Hepatocyte (in vitro differentiated cells): ENCODE data around the gene KRTAP19-8. TPM values are rescaled to one million over a fixed set of nuclear protein-coding genes. Genes with fewer than 3 reads are reported as not detected.

Source experiments
- DNase-seq: peaks from one replicate; pipeline ENCODE4 v3.0.0-alpha.2; 2016; ENCODE audit warnings: low spot score
- H2AFZ ChIP-seq: fragments of 200-600 bp; sonication (generic); 2 replicates; pipeline ENCODE4 v1.6.0; 2016; ENCODE audit warnings: antibody characterized with exemption, mild to moderate bottlenecking
- H3K27ac ChIP-seq: fragments of 200-600 bp; sonication (generic); 2 replicates; pipeline ENCODE4 v1.5.1; 2016; ENCODE audit warnings: mild to moderate bottlenecking
- H3K27me3 ChIP-seq: fragments of 200-600 bp; sonication (generic); 2 replicates; pipeline ENCODE4 v1.6.1; 2016
- H3K36me3 ChIP-seq: fragments of 200-600 bp; sonication (generic); replicated peaks from 2 replicates; pipeline ENCODE4 v1.5.1; 2016; ENCODE audit warnings: low read depth; ENCODE audit not compliant: insufficient read depth
- H3K4me1 ChIP-seq: fragments of 200-600 bp; sonication (generic); 2 replicates; pipeline ENCODE4 v1.5.1; 2016; ENCODE audit warnings: mild to moderate bottlenecking, moderate library complexity; ENCODE audit not compliant: insufficient read depth
- H3K4me2 ChIP-seq: fragments of 200-600 bp; sonication (generic); 2 replicates; pipeline ENCODE4 v1.6.0; 2016
- H3K4me3 ChIP-seq: fragments of 200-600 bp; sonication (generic); 2 replicates; pipeline ENCODE4 v1.5.1; 2016; ENCODE audit warnings: mild to moderate bottlenecking
- H3K79me2 ChIP-seq: fragments of 200-600 bp; sonication (generic); 2 replicates; pipeline ENCODE4 v1.6.0; 2017; ENCODE audit warnings: mild to moderate bottlenecking
- H3K9me2 ChIP-seq: fragments of 200-600 bp; sonication (generic); replicated peaks from 2 replicates; pipeline ENCODE4 v1.6.0; 2017; ENCODE audit warnings: mild to moderate bottlenecking; ENCODE audit not compliant: insufficient read depth
- H3K9me3 ChIP-seq: fragments of 200-600 bp; sonication (generic); 2 replicates; pipeline ENCODE4 v1.5.1; 2016; ENCODE audit warnings: low read depth, mild to moderate bottlenecking
- H4K20me1 ChIP-seq: fragments of 200-600 bp; sonication (generic); 2 replicates; pipeline ENCODE4 v1.6.0; 2016; ENCODE audit warnings: mild to moderate bottlenecking; ENCODE audit not compliant: insufficient read depth, poor library complexity, severe bottlenecking
- EZH2 ChIP-seq: fragments of 200-600 bp; sonication (generic); IDR thresholded peaks from 2 replicates; pipeline ENCODE4 v1.6.1; 2016; ENCODE audit warnings: antibody characterized with exemption, mild to moderate bottlenecking, borderline replicate concordance
- EZH2phosphoT487 ChIP-seq: fragments of 200-600 bp; sonication (generic); IDR thresholded peaks from one replicate; pipeline ENCODE4 v1.6.1; 2018; ENCODE audit warnings: antibody characterized with exemption, mild to moderate bottlenecking, low read depth, moderate library complexity; ENCODE audit not compliant: unreplicated experiment, severe bottlenecking
- WGBS: methylation state at CpG from one replicate; pipeline ENCODE4 v1.1.6; 2016; ENCODE audit warnings: low lambda C conversion rate; ENCODE audit errors: missing lambda C conversion rate; 5-methylcytosine and 5-hydroxymethylcytosine counted together
- polyA plus RNA-seq: library from polyadenylated mRNA; unstranded; fragments of >200 nt; fragmentation: Nextera tagmentation; extraction: Ambion mirVana; gene quantifications from 2 replicates; pipeline ENCODE4 v1.2.1, GENCODE V29; 2016
- total RNA-seq: library from RNA; depleted of rRNA; stranded (reverse); fragments of >200 nt; gene quantifications from 2 replicates; pipeline ENCODE4 v1.2.3, GENCODE V29; 2014
- TF ChIP-seq, protein P1 (sequence below): fragments of 200-600 bp; sonication (generic); IDR thresholded peaks from 2 replicates; pipeline ENCODE4 v1.5.1; 2016; ENCODE audit warnings: antibody characterized with exemption, mild to moderate bottlenecking; ENCODE audit not compliant: poor library complexity

Gene KRTAP19-8
- total and polyA plus RNA-seq, 2 experiments from 2014 or later, result not detected

DNA sequence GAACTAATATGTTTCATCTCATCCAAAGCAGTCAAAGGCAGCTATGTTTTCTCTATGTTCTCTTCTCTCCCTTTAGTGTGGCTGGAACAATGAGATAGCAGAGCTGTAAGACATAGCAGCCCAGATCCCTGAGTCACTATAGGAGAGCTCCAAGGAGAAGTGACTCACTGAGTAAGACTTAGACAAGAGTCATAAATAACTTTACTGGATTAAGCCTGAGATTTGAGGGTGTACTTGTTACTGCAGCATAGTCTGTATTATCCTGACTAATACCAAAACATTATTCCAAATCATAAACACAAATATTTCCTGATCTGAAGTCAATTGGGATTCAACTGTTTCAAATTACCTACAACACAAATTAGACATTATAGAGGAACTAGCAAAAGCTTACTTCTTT lies 3.9 kb downstream of the KRTAP19-8 start:
- Histone ChIP-seq H3K4me1 (no peaks in the 10 kb centered on the region), H3K9me3 (no peaks in the 10 kb centered on the region), H4K20me1 (no peaks in the 10 kb centered on the region), H3K9me2 (no peaks in the 10 kb centered on the region), H3K4me2 (no peak overlapping the region), H3K27me3 (no peaks in the 10 kb centered on the region), H3K36me3 (no peaks in the 10 kb centered on the region), H3K4me3 (no peak overlapping the region), H2AFZ (no peak overlapping the region), H3K79me2 (no peaks in the 10 kb centered on the region), H3K27ac (no peak overlapping the region)
- TF ChIP-seq EZH2 (no peak), EZH2phosphoT487 (no peak)
- TF ChIP-seq, protein P1, sequence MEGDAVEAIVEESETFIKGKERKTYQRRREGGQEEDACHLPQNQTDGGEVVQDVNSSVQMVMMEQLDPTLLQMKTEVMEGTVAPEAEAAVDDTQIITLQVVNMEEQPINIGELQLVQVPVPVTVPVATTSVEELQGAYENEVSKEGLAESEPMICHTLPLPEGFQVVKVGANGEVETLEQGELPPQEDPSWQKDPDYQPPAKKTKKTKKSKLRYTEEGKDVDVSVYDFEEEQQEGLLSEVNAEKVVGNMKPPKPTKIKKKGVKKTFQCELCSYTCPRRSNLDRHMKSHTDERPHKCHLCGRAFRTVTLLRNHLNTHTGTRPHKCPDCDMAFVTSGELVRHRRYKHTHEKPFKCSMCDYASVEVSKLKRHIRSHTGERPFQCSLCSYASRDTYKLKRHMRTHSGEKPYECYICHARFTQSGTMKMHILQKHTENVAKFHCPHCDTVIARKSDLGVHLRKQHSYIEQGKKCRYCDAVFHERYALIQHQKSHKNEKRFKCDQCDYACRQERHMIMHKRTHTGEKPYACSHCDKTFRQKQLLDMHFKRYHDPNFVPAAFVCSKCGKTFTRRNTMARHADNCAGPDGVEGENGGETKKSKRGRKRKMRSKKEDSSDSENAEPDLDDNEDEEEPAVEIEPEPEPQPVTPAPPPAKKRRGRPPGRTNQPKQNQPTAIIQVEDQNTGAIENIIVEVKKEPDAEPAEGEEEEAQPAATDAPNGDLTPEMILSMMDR, result no peak
- DNase-seq, result no peak

DNA sequence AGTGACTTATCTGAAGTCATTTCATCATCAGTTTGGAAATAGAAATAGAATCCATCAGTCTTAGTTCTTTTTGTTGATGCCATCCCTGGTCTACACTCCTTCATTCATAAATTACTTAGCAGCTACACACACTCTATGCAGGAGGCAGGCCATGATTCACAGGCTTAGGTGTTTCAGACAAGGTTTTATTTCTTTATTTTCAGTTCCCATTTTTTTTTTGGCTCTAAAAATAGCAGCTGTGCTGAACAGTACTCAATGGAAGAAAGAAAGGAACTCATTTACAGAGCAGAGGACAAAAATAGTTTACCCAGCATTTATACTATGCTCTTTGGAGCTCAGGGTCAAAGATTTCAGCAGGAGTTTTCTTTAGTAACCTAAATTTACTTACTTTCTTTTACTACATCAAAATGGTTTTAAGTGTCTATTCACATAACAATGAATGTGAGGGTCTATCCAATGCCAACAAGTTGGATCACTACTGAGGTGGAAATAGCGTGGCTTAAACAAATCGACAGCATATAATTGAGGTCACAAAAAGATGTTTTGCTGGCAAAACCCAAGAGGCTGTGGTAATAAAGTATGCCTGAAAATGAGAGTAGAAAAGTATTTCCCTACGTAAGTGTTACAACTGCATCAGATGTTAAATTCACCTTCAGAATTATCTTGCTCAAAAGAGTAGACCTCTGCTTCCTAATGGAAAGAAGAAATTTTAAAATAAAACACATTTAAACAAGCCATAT lies 7.7 kb downstream of the KRTAP19-8 start:
- H3K4me3 ChIP-seq, result no peak overlapping the region
- H3K4me2 ChIP-seq, result no peak overlapping the region
- no peaks in the 10 kb centered on the region for H3K27me3 ChIP-seq
- no peak for TF ChIP-seq EZH2phosphoT487
- TF ChIP-seq, protein P1, result no peak
- H4K20me1 ChIP-seq, result no peaks in the 10 kb centered on the region
- no peak overlapping the region for H2AFZ ChIP-seq
- no peaks in the 10 kb centered on the region for H3K4me1 ChIP-seq
- WGBS, result 93% methylated on average over 3 of the region's 3 CpGs
- no peak overlapping the region for H3K27ac ChIP-seq
- H3K9me3 ChIP-seq, result no peaks in the 10 kb centered on the region
- no peaks in the 10 kb centered on the region for H3K9me2 ChIP-seq
- DNase-seq, result no peak
- no peaks in the 10 kb centered on the region for H3K79me2 ChIP-seq
- no peaks in the 10 kb centered on the region for H3K36me3 ChIP-seq

- Histone ChIP-seq H3K9me2 (no peaks in the 10 kb centered on the region), H3K79me2 (no peaks in the 10 kb centered on the region), H3K9me3 (no peaks in the 10 kb centered on the region), H3K4me1 (no peaks in the 10 kb centered on the region), H3K4me3 (no peak overlapping the region), H2AFZ (no peak overlapping the region), H4K20me1 (no peaks in the 10 kb centered on the region), H3K36me3 (no peaks in the 10 kb centered on the region), H3K4me2 (no peak overlapping the region), H3K27ac (no peak overlapping the region), H3K27me3 (no peaks in the 10 kb centered on the region)
- no peak for DNase-seq
- no peak for TF ChIP-seq EZH2
- no peak for TF ChIP-seq EZH2phosphoT487
- TF ChIP-seq, protein P1, result no peak
- 82% methylated on average over 3 of the region's 3 CpGs for WGBS
Measured at GRCh38 chr21:31023680-31024079, 14.6 kb downstream of the KRTAP19-8 start.
